Nephron progenitor cell (in vitro differentiated cells): Measurements from ENCODE around the gene NTHL1.

Source experiments
- DNase-seq: peaks from one replicate; pipeline ENCODE4 v3.0.0; 2021
- H3K27ac Mint-ChIP-seq: 2 replicates; pipeline ENCODE4 v1.8.0; 2021; ENCODE audit warnings: mild to moderate bottlenecking, moderate library complexity, mixed read lengths
- H3K27me3 Mint-ChIP-seq: 2 replicates; pipeline ENCODE4 v1.8.0; 2021; ENCODE audit warnings: mild to moderate bottlenecking, low read depth, mixed read lengths; ENCODE audit not compliant: poor library complexity
- H3K36me3 Mint-ChIP-seq: 2 replicates; pipeline ENCODE4 v1.8.0; 2021; ENCODE audit warnings: low read depth, mixed read lengths
- H3K4me1 Mint-ChIP-seq: 2 replicates; pipeline ENCODE4 v1.8.0; 2021; ENCODE audit warnings: mixed read lengths
- H3K4me3 Mint-ChIP-seq: 2 replicates; pipeline ENCODE4 v1.8.0; 2021; ENCODE audit warnings: mild to moderate bottlenecking, moderate library complexity, mixed read lengths
- H3K9me3 Mint-ChIP-seq: 2 replicates; pipeline ENCODE4 v1.8.0; 2021; ENCODE audit warnings: mild to moderate bottlenecking, moderate library complexity, mixed read lengths
- CTCF ChIP-seq: fragments of 200-600 bp; sonication (generic); IDR thresholded peaks from 2 replicates; pipeline ENCODE4 v1.5.0; 2021; ENCODE audit warnings: antibody characterized with exemption

NTHL1 gene

GRCh38 chr16:1998360-1998835 is 49.2 kb downstream of the NTHL1 start:
- no peak for TF ChIP-seq CTCF
- Mint-ChIP-seq H3K36me3 (peaks cover 28% of the 10 kb centered on the region), H3K4me1 (peaks cover 3% of the 10 kb centered on the region), H3K9me3 (no peaks in the 10 kb centered on the region), H3K4me3 (no peak overlapping the region), H3K27me3 (peaks cover 7% of the 10 kb centered on the region), H3K27ac (no peak overlapping the region)
- no peak for DNase-seq

- no peak for DNase-seq
- Mint-ChIP-seq H3K9me3 (no peaks in the 10 kb centered on the region), H3K4me3 (no peak overlapping the region), H3K4me1 (peaks cover 3% of the 10 kb centered on the region), H3K36me3 (peaks cover 28% of the 10 kb centered on the region), H3K27ac (no peak overlapping the region), H3K27me3 (peaks cover 11% of the 10 kb centered on the region)
- no peak for TF ChIP-seq CTCF
Observed at GRCh38 chr16:1997494-1998359, 49.9 kb downstream of the NTHL1 start.

GRCh38 chr16:1993731-1994131 is 53.9 kb downstream of the NTHL1 start:
- no peak for DNase-seq
- no peak for TF ChIP-seq CTCF
- Mint-ChIP-seq H3K9me3 (no peaks in the 10 kb centered on the region), H3K4me3 (peak overlapping the region; percentile 44), H3K27me3 (peaks cover 40% of the 10 kb centered on the region), H3K36me3 (peaks cover 18% of the 10 kb centered on the region), H3K27ac (no peak overlapping the region), H3K4me1 (peaks cover 12% of the 10 kb centered on the region)

- peaks cover 16% of the 10 kb centered on the region for H3K4me1 Mint-ChIP-seq
- no peaks in the 10 kb centered on the region for H3K9me3 Mint-ChIP-seq
- H3K27me3 Mint-ChIP-seq = peaks cover 50% of the 10 kb centered on the region
- peaks cover 15% of the 10 kb centered on the region for H3K36me3 Mint-ChIP-seq
- DNase-seq = no peak
- no peak overlapping the region for H3K4me3 Mint-ChIP-seq
- no peak overlapping the region for H3K27ac Mint-ChIP-seq
- TF ChIP-seq CTCF = no peak
Observed at GRCh38 chr16:1992704-1993317, 54.8 kb downstream of the NTHL1 start.

GRCh38 chr16:1991948-1992703 is 55.5 kb downstream of the NTHL1 start:
- TF ChIP-seq CTCF = no peak
- H3K9me3 Mint-ChIP-seq = no peaks in the 10 kb centered on the region
- H3K4me3 Mint-ChIP-seq = no peak overlapping the region
- peaks cover 54% of the 10 kb centered on the region for H3K27me3 Mint-ChIP-seq
- peaks cover 16% of the 10 kb centered on the region for H3K4me1 Mint-ChIP-seq
- peak; percentile 94 for DNase-seq
- H3K36me3 Mint-ChIP-seq = peaks cover 14% of the 10 kb centered on the region
- no peak overlapping the region for H3K27ac Mint-ChIP-seq
